Measurements from ENCODE around the gene HMCN1. TPM values are rescaled to one million over a fixed set of nuclear protein-coding genes. Genes with fewer than 3 reads are reported as not detected.

The HMCN1 gene
- total RNA-seq, 2 experiments from 2014 or later, result not detected

GRCh38 chr1:185838111-185838510 lies 103.9 kb downstream of the HMCN1 start:
- intact Hi-C loops (cut with micrococcal nuclease), result no loop called here
- H3K4me3 Mint-ChIP-seq, result no peak overlapping the region

DNA sequence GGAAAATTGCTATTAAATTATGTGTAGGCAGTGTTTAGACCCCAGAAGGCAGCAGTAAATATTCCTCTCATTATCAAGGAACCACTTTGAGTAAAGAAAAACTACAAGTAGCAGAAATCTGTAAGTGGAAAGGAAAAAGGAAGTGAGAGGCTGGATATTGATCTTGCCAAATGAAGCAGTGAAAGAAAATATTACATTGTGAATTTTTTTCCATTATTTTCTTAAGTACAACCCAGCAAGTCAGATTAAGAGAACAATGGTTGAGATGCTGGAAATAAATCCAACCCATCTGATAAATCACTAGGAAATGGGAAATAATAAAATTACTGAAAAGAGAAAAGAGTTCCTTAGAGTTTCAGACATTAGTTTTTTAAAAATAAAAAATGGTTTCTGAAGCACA lies 106.7 kb downstream of the HMCN1 start:
- H3K27ac Mint-ChIP-seq, result no peak overlapping the region
- ChIA-PET CTCF (no interaction called here), POLR2A (no interaction called here)
- no peak overlapping the region for H3K4me3 Mint-ChIP-seq
- intact Hi-C loops (cut with micrococcal nuclease), result no loop called here
- no peak for DNase-seq
- H3K9me3 Mint-ChIP-seq, result no peaks in the 10 kb centered on the region
- H3K36me3 Mint-ChIP-seq, result no peaks in the 10 kb centered on the region
- no peaks in the 10 kb centered on the region for H3K4me1 Mint-ChIP-seq (ENCODE audit: low read depth)
- H3K27me3 Mint-ChIP-seq, result no peaks in the 10 kb centered on the region

More at GRCh38 chr1:185838111-185838510, 103.9 kb downstream of the HMCN1 start:
- no peak for DNase-seq
- Mint-ChIP-seq H3K27me3 (no peaks in the 10 kb centered on the region), H3K4me1 (ENCODE audit: low read depth) (no peaks in the 10 kb centered on the region), H3K27ac (no peak overlapping the region), H3K9me3 (no peaks in the 10 kb centered on the region), H3K36me3 (no peaks in the 10 kb centered on the region)
- ChIA-PET POLR2A (no interaction called here), CTCF (no interaction called here)

- DNase-seq, result no peak
- H3K4me1 Mint-ChIP-seq (ENCODE audit: low read depth), result no peaks in the 10 kb centered on the region
- H3K4me3 Mint-ChIP-seq, result no peak overlapping the region
- ChIA-PET POLR2A (no interaction called here), CTCF (no interaction called here)
- H3K27me3 Mint-ChIP-seq, result no peaks in the 10 kb centered on the region
- no peak overlapping the region for H3K27ac Mint-ChIP-seq
- no peaks in the 10 kb centered on the region for H3K9me3 Mint-ChIP-seq
- intact Hi-C loops (cut with micrococcal nuclease), result no loop called here
- H3K36me3 Mint-ChIP-seq, result no peaks in the 10 kb centered on the region
These were observed 109.2 kb downstream of the HMCN1 start for GRCh38 chr1:185843297-185843869.

DNA sequence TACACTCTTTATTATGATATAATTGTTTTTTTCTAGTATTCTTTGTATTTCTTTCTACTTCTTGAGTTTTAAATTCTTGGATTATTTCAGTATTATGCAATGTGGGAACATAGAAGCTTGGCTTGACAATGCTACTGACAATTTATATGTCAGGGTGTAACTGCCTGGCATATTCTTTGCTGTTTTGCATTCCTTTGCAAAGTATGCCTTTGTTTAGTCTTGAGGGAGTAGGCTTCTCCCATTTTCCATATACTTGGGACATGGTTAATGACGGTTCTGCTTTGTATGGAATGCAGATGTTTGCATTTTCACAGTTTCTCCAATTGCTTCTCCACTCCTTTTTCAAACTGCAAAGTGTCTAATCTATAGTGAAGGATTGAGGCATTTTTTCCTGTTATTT lies 109.8 kb downstream of the HMCN1 start:
- no peak overlapping the region for H3K4me3 Mint-ChIP-seq
- H3K9me3 Mint-ChIP-seq, result no peaks in the 10 kb centered on the region
- no peaks in the 10 kb centered on the region for H3K4me1 Mint-ChIP-seq (ENCODE audit: low read depth)
- ChIA-PET CTCF (no interaction called here), POLR2A (no interaction called here)
- intact Hi-C loops (cut with micrococcal nuclease), result no loop called here
- H3K36me3 Mint-ChIP-seq, result no peaks in the 10 kb centered on the region
- no peaks in the 10 kb centered on the region for H3K27me3 Mint-ChIP-seq
- H3K27ac Mint-ChIP-seq, result no peak overlapping the region
- no peak for DNase-seq

DNA sequence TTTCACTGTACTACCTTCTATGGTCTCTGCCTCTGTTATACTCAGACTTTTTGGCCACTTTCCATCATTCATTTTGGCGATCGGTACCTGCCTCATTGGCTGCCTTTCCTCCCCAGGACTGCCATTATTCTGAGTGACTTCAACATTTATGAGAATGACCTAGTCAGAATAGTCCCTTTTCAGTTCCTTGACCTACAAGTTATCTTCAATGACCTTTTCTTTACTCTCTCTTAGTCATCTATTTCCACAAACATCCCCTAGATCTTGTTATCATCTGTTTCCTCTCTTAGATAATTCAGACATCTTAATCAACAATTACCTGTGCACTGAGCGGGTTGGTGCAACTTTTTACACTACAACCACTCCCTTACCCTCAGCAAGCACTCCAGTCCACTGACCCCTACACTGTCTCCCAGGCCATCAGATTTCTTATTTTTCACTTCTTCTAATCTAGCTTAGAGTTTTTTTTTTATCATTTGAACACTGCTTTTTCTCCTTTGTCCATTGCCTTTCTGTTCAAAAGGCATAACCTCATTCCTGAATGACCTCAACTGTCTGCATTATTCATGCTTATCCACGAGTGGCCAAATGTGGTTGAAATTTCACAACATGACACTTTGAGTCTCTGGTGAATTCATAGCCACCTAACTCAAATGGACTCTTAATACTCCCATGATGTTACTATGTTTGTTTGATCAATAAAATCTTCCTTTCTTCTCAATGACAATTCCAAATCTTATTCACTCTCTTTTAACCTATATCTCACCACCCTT lies 112.7 kb downstream of the HMCN1 start:
- Mint-ChIP-seq H3K4me1 (ENCODE audit: low read depth) (no peaks in the 10 kb centered on the region), H3K9me3 (no peaks in the 10 kb centered on the region), H3K27ac (no peak overlapping the region), H3K27me3 (no peaks in the 10 kb centered on the region), H3K36me3 (no peaks in the 10 kb centered on the region), H3K4me3 (no peak overlapping the region)
- ChIA-PET CTCF (no interaction called here), POLR2A (no interaction called here)
- intact Hi-C loops (cut with micrococcal nuclease), result no loop called here
- DNase-seq, result no peak

- no peaks in the 10 kb centered on the region for H3K36me3 Mint-ChIP-seq
- CTCF ChIA-PET, result no interaction called here
- H3K27ac Mint-ChIP-seq, result no peak overlapping the region
- intact Hi-C loops (cut with micrococcal nuclease), result no loop called here
- POLR2A ChIA-PET, result no interaction called here
- H3K9me3 Mint-ChIP-seq, result no peaks in the 10 kb centered on the region
- H3K4me3 Mint-ChIP-seq, result no peak overlapping the region
- H3K27me3 Mint-ChIP-seq, result no peaks in the 10 kb centered on the region
- H3K4me1 Mint-ChIP-seq (ENCODE audit: low read depth), result no peaks in the 10 kb centered on the region
- DNase-seq, result no peak
These were observed 114.8 kb downstream of the HMCN1 start for GRCh38 chr1:185849014-185849413.

- CTCF ChIA-PET, result no interaction called here
- H3K36me3 Mint-ChIP-seq, result no peaks in the 10 kb centered on the region
- intact Hi-C loops (cut with micrococcal nuclease), result no loop called here
- H3K4me1 Mint-ChIP-seq (ENCODE audit: low read depth), result no peaks in the 10 kb centered on the region
- H3K9me3 Mint-ChIP-seq, result no peaks in the 10 kb centered on the region
- POLR2A ChIA-PET, result no interaction called here
- H3K27ac Mint-ChIP-seq, result no peak overlapping the region
- no peak for DNase-seq
- no peaks in the 10 kb centered on the region for H3K27me3 Mint-ChIP-seq
- H3K4me3 Mint-ChIP-seq, result no peak overlapping the region
These were observed 116.2 kb downstream of the HMCN1 start for GRCh38 chr1:185850366-185850765.

GRCh38 chr1:185853739-185854138 lies 119.5 kb downstream of the HMCN1 start:
- H3K27ac Mint-ChIP-seq, result no peak overlapping the region
- H3K36me3 Mint-ChIP-seq, result no peaks in the 10 kb centered on the region
- H3K27me3 Mint-ChIP-seq, result peaks cover 1% of the 10 kb centered on the region
- ChIA-PET POLR2A (no interaction called here), CTCF (no interaction called here)
- intact Hi-C loops (cut with micrococcal nuclease), result no loop called here
- no peak for DNase-seq
- no peaks in the 10 kb centered on the region for H3K9me3 Mint-ChIP-seq
- H3K4me1 Mint-ChIP-seq (ENCODE audit: low read depth), result no peaks in the 10 kb centered on the region
- no peak overlapping the region for H3K4me3 Mint-ChIP-seq

- CTCF ChIA-PET, result no interaction called here
- no peak overlapping the region for H3K4me3 Mint-ChIP-seq
- POLR2A ChIA-PET, result no interaction called here
These were observed 122.3 kb downstream of the HMCN1 start for GRCh38 chr1:185856482-185856881.

GRCh38 chr1:185857442-185857841 lies 123.3 kb downstream of the HMCN1 start:
- Mint-ChIP-seq H3K4me1 (ENCODE audit: low read depth) (no peaks in the 10 kb centered on the region), H3K27ac (no peak overlapping the region), H3K4me3 (no peak overlapping the region), H3K36me3 (no peaks in the 10 kb centered on the region), H3K27me3 (peaks cover 1% of the 10 kb centered on the region), H3K9me3 (no peaks in the 10 kb centered on the region)
- intact Hi-C loops (cut with micrococcal nuclease), result no loop called here
- POLR2A ChIA-PET, result no interaction called here
- no peak for DNase-seq
- CTCF ChIA-PET, result no interaction called here

More at GRCh38 chr1:185856482-185856881, 122.3 kb downstream of the HMCN1 start:
- Mint-ChIP-seq H3K27ac (no peak overlapping the region), H3K4me1 (ENCODE audit: low read depth) (no peaks in the 10 kb centered on the region), H3K36me3 (no peaks in the 10 kb centered on the region), H3K9me3 (no peaks in the 10 kb centered on the region), H3K27me3 (peaks cover 1% of the 10 kb centered on the region)
- no peak for DNase-seq
- intact Hi-C loops (cut with micrococcal nuclease), result no loop called here

DNA sequence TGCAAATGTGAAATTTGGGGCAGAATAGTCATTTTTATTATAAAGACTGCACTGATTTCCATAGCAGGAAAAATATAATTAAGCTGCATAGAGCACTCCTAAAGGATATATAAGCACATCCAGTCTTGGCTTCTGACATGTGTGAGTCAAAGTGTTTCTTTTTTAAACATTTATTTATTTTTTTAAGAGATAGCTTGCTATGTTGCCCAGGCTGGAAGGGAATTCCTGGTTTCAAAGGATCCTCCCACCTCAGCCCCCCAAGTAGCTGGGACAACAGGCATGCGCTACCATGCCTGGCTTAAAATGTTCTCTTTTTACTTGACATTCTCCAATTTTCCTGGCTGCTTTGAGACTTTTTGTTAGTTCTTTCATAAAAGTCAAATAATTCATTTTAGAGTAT lies 126.1 kb downstream of the HMCN1 start:
- H3K27ac Mint-ChIP-seq, result no peak overlapping the region
- ChIA-PET CTCF (no interaction called here), POLR2A (no interaction called here)
- intact Hi-C loops (cut with micrococcal nuclease), result no loop called here
- peaks cover 4% of the 10 kb centered on the region for H3K27me3 Mint-ChIP-seq
- H3K36me3 Mint-ChIP-seq, result no peaks in the 10 kb centered on the region
- no peak overlapping the region for H3K4me3 Mint-ChIP-seq
- no peaks in the 10 kb centered on the region for H3K9me3 Mint-ChIP-seq
- H3K4me1 Mint-ChIP-seq (ENCODE audit: low read depth), result no peaks in the 10 kb centered on the region
- DNase-seq, result no peak

DNA sequence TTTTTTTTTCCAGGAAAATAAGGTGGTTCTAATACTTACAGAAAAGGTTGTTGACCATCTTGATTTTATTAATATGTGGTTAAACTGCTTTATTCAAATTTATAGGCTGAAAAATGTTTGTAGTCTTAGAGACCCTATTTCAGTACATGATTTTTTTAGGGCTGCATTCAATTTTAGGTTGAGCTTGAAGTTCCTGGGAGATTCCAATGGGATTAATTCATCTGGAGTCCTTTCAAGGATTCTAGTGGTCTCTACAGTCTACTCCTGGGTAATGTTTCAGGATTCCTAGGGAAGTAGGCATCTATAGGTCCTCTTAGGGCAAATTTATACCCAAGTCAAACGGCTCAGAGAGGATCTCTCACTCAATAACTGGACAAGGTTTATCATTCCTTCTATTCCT lies 126.7 kb downstream of the HMCN1 start:
- H3K36me3 Mint-ChIP-seq, result no peaks in the 10 kb centered on the region
- intact Hi-C loops (cut with micrococcal nuclease), result no loop called here
- DNase-seq, result no peak
- no peak overlapping the region for H3K27ac Mint-ChIP-seq
- peaks cover 4% of the 10 kb centered on the region for H3K27me3 Mint-ChIP-seq
- H3K9me3 Mint-ChIP-seq, result no peaks in the 10 kb centered on the region
- H3K4me1 Mint-ChIP-seq (ENCODE audit: low read depth), result no peaks in the 10 kb centered on the region
- no peak overlapping the region for H3K4me3 Mint-ChIP-seq
- CTCF ChIA-PET, result no interaction called here
- POLR2A ChIA-PET, result no interaction called here

DNA sequence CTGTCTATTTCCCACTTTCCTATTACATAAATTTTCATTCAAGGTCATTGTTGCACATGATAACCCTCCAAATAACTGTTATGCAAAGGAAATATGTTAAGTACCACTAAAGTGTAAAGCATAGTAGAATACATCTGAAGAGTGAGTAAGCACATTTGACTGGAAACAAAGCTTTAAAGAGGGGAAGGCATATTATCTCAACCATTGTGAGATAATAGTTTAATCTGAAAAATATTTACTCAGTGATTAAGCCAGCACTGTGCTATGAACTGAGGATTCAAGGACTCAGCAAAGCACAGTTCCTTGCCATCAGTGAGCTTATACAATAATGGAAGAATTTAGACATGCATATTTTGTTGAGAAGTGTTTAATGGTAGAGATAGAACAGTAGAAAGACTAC lies 127.4 kb downstream of the HMCN1 start:
- no peak for DNase-seq
- H3K27me3 Mint-ChIP-seq, result peaks cover 4% of the 10 kb centered on the region
- no peak overlapping the region for H3K27ac Mint-ChIP-seq
- CTCF ChIA-PET, result no interaction called here
- no peaks in the 10 kb centered on the region for H3K9me3 Mint-ChIP-seq
- H3K36me3 Mint-ChIP-seq, result no peaks in the 10 kb centered on the region
- H3K4me3 Mint-ChIP-seq, result no peak overlapping the region
- intact Hi-C loops (cut with micrococcal nuclease), result no loop called here
- no peaks in the 10 kb centered on the region for H3K4me1 Mint-ChIP-seq (ENCODE audit: low read depth)
- POLR2A ChIA-PET, result no interaction called here

Data from activated CD4-positive, alpha-beta memory T cell treated with anti-CD3 and anti-CD28 coated beads for 36 hours (primary cell).